ENCODE results near the gene GRM4.

- no peak for TF ChIP-seq CTCF (IDR thresholded peaks at IDR 0.05; ENCODE audit: insufficient read depth, low read length, poor library complexity, severe bottlenecking)
- TF ChIP-seq EZH2phosphoT487 (conservative IDR thresholded peaks at IDR 0.05; ENCODE audit: low read length): no peak
These were observed 147.2 kb downstream of the GRM4 start for GRCh38 chr6:33998660-33999059.

Data from SU-DHL-6 (cell line).